Measurements from ENCODE around the gene ELMOD3. TPM values are rescaled to one million over a fixed set of nuclear protein-coding genes. Genes with fewer than 3 reads are reported as not detected.

Gene ELMOD3
- total RNA-seq, 4 donors from 2014 or later, result 12.8 to 45.3 (median 21.0) TPM

- TF ChIP-seq CTCF (IDR thresholded peaks at IDR 0.05) (no peak), POLR2A (IDR thresholded peaks at IDR 0.05) (no peak)
- Histone ChIP-seq H3K4me1 (peaks cover 0 to 3% of the 10 kb centered on the region in 2 donors), H3K27me3 (no peaks in the 10 kb centered on the region), H3K4me3 (no peak overlapping the region), H3K9me3 (no peaks in the 10 kb centered on the region), H3K27ac (no peak overlapping the region), H3K36me3 (no peaks in the 10 kb centered on the region)
- intact Hi-C loops (cut with DNase I; ENCODE audit: low total_unique reads), result no loop called here
- no peak for DNase-seq
Measured at GRCh38 chr2:85398426-85399182, 44.0 kb downstream of the ELMOD3 start.

GRCh38 chr2:85399183-85399455 is 44.5 kb downstream of the ELMOD3 start:
- Histone ChIP-seq H3K4me3 (no peak overlapping the region), H3K27ac (no peak overlapping the region), H3K36me3 (no peaks in the 10 kb centered on the region), H3K9me3 (no peaks in the 10 kb centered on the region), H3K4me1 (peaks cover 0 to 3% of the 10 kb centered on the region in 2 donors), H3K27me3 (no peaks in the 10 kb centered on the region)
- no peak for DNase-seq
- intact Hi-C loops (cut with DNase I; ENCODE audit: low total_unique reads), result no loop called here
- TF ChIP-seq CTCF (IDR thresholded peaks at IDR 0.05) (no peak), POLR2A (IDR thresholded peaks at IDR 0.05) (no peak)

GRCh38 chr2:85400023-85400422 is 45.5 kb downstream of the ELMOD3 start:
- H3K9me3 ChIP-seq, result no peaks in the 10 kb centered on the region
- no peak overlapping the region for H3K4me3 ChIP-seq
- intact Hi-C loops (cut with DNase I; ENCODE audit: low total_unique reads), result no loop called here
- no peaks in the 10 kb centered on the region for H3K36me3 ChIP-seq
- TF ChIP-seq POLR2A (IDR thresholded peaks at IDR 0.05) (no peak), CTCF (IDR thresholded peaks at IDR 0.05) (no peak)
- no peak overlapping the region for H3K27ac ChIP-seq
- DNase-seq, result no peak
- no peaks in the 10 kb centered on the region for H3K27me3 ChIP-seq
- H3K4me1 ChIP-seq, result peaks cover 0 to 3% of the 10 kb centered on the region in 2 donors

- Histone ChIP-seq H3K27ac (no peak overlapping the region), H3K36me3 (no peaks in the 10 kb centered on the region), H3K4me1 (peaks cover 0 to 3% of the 10 kb centered on the region in 2 donors), H3K9me3 (no peaks in the 10 kb centered on the region), H3K4me3 (no peak overlapping the region), H3K27me3 (no peaks in the 10 kb centered on the region)
- intact Hi-C loops (cut with DNase I; ENCODE audit: low total_unique reads), result no loop called here
- TF ChIP-seq POLR2A (IDR thresholded peaks at IDR 0.05), result no peak
- no peak for TF ChIP-seq CTCF (IDR thresholded peaks at IDR 0.05)
- DNase-seq, result no peak
Measured at GRCh38 chr2:85400541-85401463, 46.2 kb downstream of the ELMOD3 start.

GRCh38 chr2:85401464-85401805 is 46.9 kb downstream of the ELMOD3 start:
- intact Hi-C loops (cut with DNase I; ENCODE audit: low total_unique reads), result no loop called here
- DNase-seq, result no peak

More at GRCh38 chr2:85401464-85401805, 46.9 kb downstream of the ELMOD3 start:
- no peak for TF ChIP-seq POLR2A (IDR thresholded peaks at IDR 0.05)
- no peak for TF ChIP-seq CTCF (IDR thresholded peaks at IDR 0.05)
- Histone ChIP-seq H3K9me3 (no peaks in the 10 kb centered on the region), H3K27ac (no peak overlapping the region), H3K36me3 (no peaks in the 10 kb centered on the region), H3K4me1 (peaks cover 0 to 3% of the 10 kb centered on the region in 2 donors), H3K4me3 (no peak overlapping the region), H3K27me3 (no peaks in the 10 kb centered on the region)
